Measurements from ENCODE around the gene CD47.
A peak's percentile ranks its signal among the peaks of the same experiment; 100 is the strongest.

Gene CD47

GRCh38 chr3:108091498-108092250, 843 bp upstream of the CD47 start:
- Mint-ChIP-seq H3K4me3 (peak overlapping the region; percentile 97), H3K36me3 (ENCODE audit: low read depth) (peaks cover 19% of the 10 kb centered on the region), H3K4me1 (ENCODE audit: low read depth) (peaks cover 14% of the 10 kb centered on the region), H3K27ac (peak overlapping the region; percentile 98), H3K27me3 (peaks cover 9% of the 10 kb centered on the region), H3K9me3 (no peaks in the 10 kb centered on the region)
- intact Hi-C loops (cut with micrococcal nuclease) = loop anchor here (2.0 to 5.0 kb wide), 3 partner anchors 36 to 201 kb away; partner anchors contain the start of gene IFT57

- Mint-ChIP-seq H3K4me1 (ENCODE audit: low read depth) (peaks cover 14% of the 10 kb centered on the region), H3K9me3 (no peaks in the 10 kb centered on the region), H3K27ac (peak overlapping the region; percentile 98), H3K36me3 (ENCODE audit: low read depth) (peaks cover 19% of the 10 kb centered on the region), H3K27me3 (peaks cover 9% of the 10 kb centered on the region), H3K4me3 (peak overlapping the region; percentile 97)
- intact Hi-C loops (cut with micrococcal nuclease) = loop anchor here (2.0 to 5.0 kb wide), 3 partner anchors 37 to 202 kb away; partner anchors contain the start of gene IFT57
Measured at GRCh38 chr3:108090049-108090700, 656 bp downstream of the CD47 start.

GRCh38 chr3:108089579-108089978, 1.3 kb downstream of the CD47 start:
- intact Hi-C loops (cut with micrococcal nuclease) = loop anchor here (2.0 to 10.0 kb wide), 2 partner anchors 27 to 385 kb away; no protein-coding TSS in a partner anchor
- Mint-ChIP-seq H3K27ac (peak overlapping the region; percentile 98), H3K9me3 (no peaks in the 10 kb centered on the region), H3K27me3 (peaks cover 9% of the 10 kb centered on the region), H3K36me3 (ENCODE audit: low read depth) (peaks cover 19% of the 10 kb centered on the region), H3K4me3 (peak overlapping the region; percentile 97), H3K4me1 (ENCODE audit: low read depth) (peaks cover 14% of the 10 kb centered on the region)

- peak overlapping the region; percentile 24 for H3K4me3 Mint-ChIP-seq
- intact Hi-C loops (cut with micrococcal nuclease) = loop anchor here (2.0 to 10.0 kb wide), 2 partner anchors 26 to 386 kb away; no protein-coding TSS in a partner anchor
- H3K36me3 Mint-ChIP-seq (ENCODE audit: low read depth) = peaks cover 19% of the 10 kb centered on the region
- H3K9me3 Mint-ChIP-seq = no peaks in the 10 kb centered on the region
- H3K27ac Mint-ChIP-seq = no peak overlapping the region
- H3K27me3 Mint-ChIP-seq = peaks cover 9% of the 10 kb centered on the region
- H3K4me1 Mint-ChIP-seq (ENCODE audit: low read depth) = peaks cover 14% of the 10 kb centered on the region
Measured at GRCh38 chr3:108088697-108089096, 2.1 kb downstream of the CD47 start.

GRCh38 chr3:108088146-108088545, 2.7 kb downstream of the CD47 start:
- no peak overlapping the region for H3K27ac Mint-ChIP-seq
- peaks cover 14% of the 10 kb centered on the region for H3K4me1 Mint-ChIP-seq (ENCODE audit: low read depth)
- no peaks in the 10 kb centered on the region for H3K9me3 Mint-ChIP-seq
- no peak overlapping the region for H3K4me3 Mint-ChIP-seq
- H3K36me3 Mint-ChIP-seq (ENCODE audit: low read depth) = peaks cover 19% of the 10 kb centered on the region
- intact Hi-C loops (cut with micrococcal nuclease) = loop anchor here (2.0 to 10.0 kb wide), 2 partner anchors 25 to 387 kb away; no protein-coding TSS in a partner anchor
- peaks cover 9% of the 10 kb centered on the region for H3K27me3 Mint-ChIP-seq

- H3K27ac Mint-ChIP-seq = no peak overlapping the region
- H3K4me1 Mint-ChIP-seq (ENCODE audit: low read depth) = peaks cover 4% of the 10 kb centered on the region
- H3K9me3 Mint-ChIP-seq = no peaks in the 10 kb centered on the region
- peaks cover 16% of the 10 kb centered on the region for H3K36me3 Mint-ChIP-seq (ENCODE audit: low read depth)
- intact Hi-C loops (cut with micrococcal nuclease) = loop anchor here (2.0 to 10.0 kb wide), 2 partner anchors 54 to 388 kb away; no protein-coding TSS in a partner anchor
- peaks cover 2% of the 10 kb centered on the region for H3K27me3 Mint-ChIP-seq
- H3K4me3 Mint-ChIP-seq = no peak overlapping the region
Measured at GRCh38 chr3:108086653-108087052, 4.2 kb downstream of the CD47 start.

GRCh38 chr3:108085810-108086350, 5.0 kb downstream of the CD47 start:
- Mint-ChIP-seq H3K4me3 (no peak overlapping the region), H3K27ac (no peak overlapping the region), H3K36me3 (ENCODE audit: low read depth) (peaks cover 9% of the 10 kb centered on the region), H3K4me1 (ENCODE audit: low read depth) (no peaks in the 10 kb centered on the region), H3K27me3 (no peaks in the 10 kb centered on the region), H3K9me3 (no peaks in the 10 kb centered on the region)
- intact Hi-C loops (cut with micrococcal nuclease) = loop anchor here (2.0 to 10.0 kb wide), 2 partner anchors 53 to 389 kb away; no protein-coding TSS in a partner anchor

- intact Hi-C loops (cut with micrococcal nuclease) = loop anchor here (10.0 kb wide), 1 partner anchor 389 kb away; no protein-coding TSS in a partner anchor
- no peak overlapping the region for H3K27ac Mint-ChIP-seq
Measured at GRCh38 chr3:108085370-108085769, 5.5 kb downstream of the CD47 start.

GRCh38 chr3:108079877-108080276, 11.0 kb downstream of the CD47 start:
- H3K9me3 Mint-ChIP-seq = peaks cover 15% of the 10 kb centered on the region
- peaks cover 29% of the 10 kb centered on the region for H3K4me1 Mint-ChIP-seq (ENCODE audit: low read depth)
- H3K4me3 Mint-ChIP-seq = no peak overlapping the region
- intact Hi-C loops (cut with micrococcal nuclease) = loop anchor here (10.0 kb wide), 2 partner anchors 315 to 395 kb away; no protein-coding TSS in a partner anchor
- H3K36me3 Mint-ChIP-seq (ENCODE audit: low read depth) = peaks cover 41% of the 10 kb centered on the region
- no peaks in the 10 kb centered on the region for H3K27me3 Mint-ChIP-seq
- H3K27ac Mint-ChIP-seq = no peak overlapping the region

More at GRCh38 chr3:108085370-108085769, 5.5 kb downstream of the CD47 start:
- no peaks in the 10 kb centered on the region for H3K9me3 Mint-ChIP-seq
- peaks cover 4% of the 10 kb centered on the region for H3K36me3 Mint-ChIP-seq (ENCODE audit: low read depth)
- no peaks in the 10 kb centered on the region for H3K27me3 Mint-ChIP-seq
- H3K4me1 Mint-ChIP-seq (ENCODE audit: low read depth) = no peaks in the 10 kb centered on the region
- no peak overlapping the region for H3K4me3 Mint-ChIP-seq

GRCh38 chr3:108079043-108079442, 11.8 kb downstream of the CD47 start:
- Mint-ChIP-seq H3K4me1 (ENCODE audit: low read depth) (peaks cover 33% of the 10 kb centered on the region), H3K36me3 (ENCODE audit: low read depth) (peaks cover 44% of the 10 kb centered on the region), H3K9me3 (peaks cover 15% of the 10 kb centered on the region), H3K4me3 (no peak overlapping the region), H3K27ac (no peak overlapping the region), H3K27me3 (no peaks in the 10 kb centered on the region)
- intact Hi-C loops (cut with micrococcal nuclease) = loop anchor here (10.0 kb wide), 1 partner anchor 316 kb away; no protein-coding TSS in a partner anchor

- Mint-ChIP-seq H3K4me3 (no peak overlapping the region), H3K9me3 (peaks cover 15% of the 10 kb centered on the region)
Measured at GRCh38 chr3:108076564-108076963, 14.3 kb downstream of the CD47 start.

GRCh38 chr3:108073764-108074431, 16.9 kb downstream of the CD47 start:
- Mint-ChIP-seq H3K4me1 (ENCODE audit: low read depth) (peaks cover 44% of the 10 kb centered on the region), H3K4me3 (no peak overlapping the region), H3K27ac (peak overlapping the region; percentile 4), H3K27me3 (no peaks in the 10 kb centered on the region), H3K36me3 (ENCODE audit: low read depth) (peaks cover 68% of the 10 kb centered on the region), H3K9me3 (peaks cover 15% of the 10 kb centered on the region)
- intact Hi-C loops (cut with micrococcal nuclease) = loop anchor here (10.0 kb wide), 1 partner anchor 321 kb away; no protein-coding TSS in a partner anchor

More at GRCh38 chr3:108076564-108076963, 14.3 kb downstream of the CD47 start:
- Mint-ChIP-seq H3K27ac (no peak overlapping the region), H3K4me1 (ENCODE audit: low read depth) (peaks cover 49% of the 10 kb centered on the region), H3K27me3 (no peaks in the 10 kb centered on the region), H3K36me3 (ENCODE audit: low read depth) (peaks cover 62% of the 10 kb centered on the region)
- intact Hi-C loops (cut with micrococcal nuclease) = loop anchor here (10.0 kb wide), 1 partner anchor 318 kb away; no protein-coding TSS in a partner anchor

GRCh38 chr3:108071368-108071767, 19.5 kb downstream of the CD47 start:
- Mint-ChIP-seq H3K27me3 (no peaks in the 10 kb centered on the region), H3K4me3 (no peak overlapping the region), H3K9me3 (no peaks in the 10 kb centered on the region), H3K36me3 (ENCODE audit: low read depth) (peaks cover 76% of the 10 kb centered on the region), H3K4me1 (ENCODE audit: low read depth) (peaks cover 35% of the 10 kb centered on the region), H3K27ac (no peak overlapping the region)
- intact Hi-C loops (cut with micrococcal nuclease) = loop anchor here (10.0 kb wide), 1 partner anchor 323 kb away; no protein-coding TSS in a partner anchor
